ENCODE measurements around the gene TPO.
A peak's percentile ranks its signal among the peaks of the same experiment; 100 is the strongest.

Gene TPO

GRCh38 chr2:1552611-1553010 is 139.3 kb downstream of the TPO start:
- Histone ChIP-seq H3K27me3 (ENCODE audit: insufficient read depth, low read length) (no peaks in the 10 kb centered on the region), H3K4me1 (ENCODE audit: control insufficient read depth in 1 of 2, insufficient read depth in 2 of 2, low read length in 2 of 2) (peaks cover 8 to 10% of the 10 kb centered on the region in 2 experiments), H3K9ac (ENCODE audit: low read length) (no peak overlapping the region), H2BK5ac (ENCODE audit: low read depth, low read length, poor library complexity) (no peak overlapping the region), H3K14ac (ENCODE audit: low read length) (no peak overlapping the region), H4K91ac (ENCODE audit: low read depth, low read length) (no peak overlapping the region), H3K79me1 (ENCODE audit: low read length) (no peaks in the 10 kb centered on the region), H3K18ac (ENCODE audit: low read length) (no peak overlapping the region), H3K27ac (ENCODE audit: low read depth, low read length) (no peak overlapping the region), H2AFZ (ENCODE audit: insufficient read depth, low read length, poor library complexity) (no peak overlapping the region), H3K4ac (ENCODE audit: low read depth, low read length) (no peak overlapping the region), H3K9me3 (ENCODE audit: insufficient read depth, low read depth, low read length) (no peaks in the 10 kb centered on the region), H3K4me3 (ENCODE audit: low read depth, low read length) (no peak overlapping the region), H2BK120ac (ENCODE audit: insufficient read depth, low read length, poor library complexity) (no peak overlapping the region), H3K4me2 (ENCODE audit: low read length) (no peak overlapping the region), H2AK5ac (ENCODE audit: low read length) (no peak overlapping the region), H2BK12ac (ENCODE audit: low read length) (no peak overlapping the region), H3K23ac (ENCODE audit: low read length) (no peak overlapping the region), H3K36me3 (ENCODE audit: control insufficient read depth in 1 of 2, insufficient read depth in 2 of 2, low read length in 2 of 2) (no peaks in the 10 kb centered on the region), H4K8ac (ENCODE audit: low read depth, low read length) (no peak overlapping the region), H4K12ac (ENCODE audit: low read depth, low read length) (no peak overlapping the region), H3K79me2 (ENCODE audit: control insufficient read depth, insufficient read depth, low read length, poor library complexity) (no peaks in the 10 kb centered on the region)
- WGBS (ENCODE audit: extremely low coverage, insufficient coverage, insufficient read length) = no CpG with 5 or more reads among the region's 7 CpGs
- no peak for DNase-seq

DNA sequence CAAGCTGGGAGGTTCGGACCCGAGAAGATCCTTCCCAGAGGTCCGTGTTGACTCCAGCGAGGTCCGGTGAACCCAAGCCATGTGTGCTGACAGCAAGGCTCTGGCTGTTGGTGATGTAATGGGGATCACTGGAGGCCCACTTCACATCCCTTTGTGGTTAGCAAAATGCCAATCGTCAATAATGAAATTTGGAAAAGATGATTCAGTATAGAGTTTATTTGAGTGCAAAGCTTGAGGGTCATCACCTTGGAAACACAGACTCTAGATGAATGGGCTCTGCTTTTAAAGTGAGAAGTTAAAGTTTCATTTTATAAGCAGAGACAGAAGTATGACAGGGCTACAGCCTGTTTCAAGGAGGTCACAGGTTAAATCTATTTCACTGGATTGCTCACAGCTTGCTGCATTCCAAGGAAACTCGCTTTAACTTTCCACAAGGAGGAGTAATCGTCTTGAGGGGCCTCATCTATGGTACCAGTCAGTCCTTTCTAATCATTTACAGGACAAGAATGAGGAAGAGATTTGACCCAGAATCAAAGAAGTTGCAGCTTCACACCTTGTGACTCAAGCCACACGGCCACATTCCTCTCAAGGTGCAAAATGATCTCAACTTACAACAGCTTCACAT is 140.5 kb downstream of the TPO start:
- Histone ChIP-seq H4K8ac (ENCODE audit: low read depth, low read length) (no peak overlapping the region), H3K4me1 (ENCODE audit: control insufficient read depth in 1 of 2, insufficient read depth in 2 of 2, low read length in 2 of 2) (peaks cover 8 to 10% of the 10 kb centered on the region in 2 experiments), H2AFZ (ENCODE audit: insufficient read depth, low read length, poor library complexity) (no peak overlapping the region), H3K27ac (ENCODE audit: low read depth, low read length) (no peak overlapping the region), H4K91ac (ENCODE audit: low read depth, low read length) (no peak overlapping the region), H3K36me3 (ENCODE audit: control insufficient read depth in 1 of 2, insufficient read depth in 2 of 2, low read length in 2 of 2) (no peaks in the 10 kb centered on the region), H2BK120ac (ENCODE audit: insufficient read depth, low read length, poor library complexity) (no peak overlapping the region), H4K12ac (ENCODE audit: low read depth, low read length) (no peak overlapping the region), H3K14ac (ENCODE audit: low read length) (no peak overlapping the region), H3K9ac (ENCODE audit: low read length) (no peak overlapping the region), H3K79me2 (ENCODE audit: control insufficient read depth, insufficient read depth, low read length, poor library complexity) (no peaks in the 10 kb centered on the region), H2AK5ac (ENCODE audit: low read length) (no peak overlapping the region), H3K23ac (ENCODE audit: low read length) (no peak overlapping the region), H2BK5ac (ENCODE audit: low read depth, low read length, poor library complexity) (no peak overlapping the region), H3K27me3 (ENCODE audit: insufficient read depth, low read length) (no peaks in the 10 kb centered on the region), H3K4me3 (ENCODE audit: low read depth, low read length) (no peak overlapping the region), H3K79me1 (ENCODE audit: low read length) (no peaks in the 10 kb centered on the region), H2BK12ac (ENCODE audit: low read length) (no peak overlapping the region), H3K4me2 (ENCODE audit: low read length) (no peak overlapping the region), H3K4ac (ENCODE audit: low read depth, low read length) (no peak overlapping the region), H3K9me3 (ENCODE audit: insufficient read depth, low read depth, low read length) (no peaks in the 10 kb centered on the region), H3K18ac (ENCODE audit: low read length) (no peak overlapping the region)
- no CpG with 5 or more reads among the region's 9 CpGs for WGBS (ENCODE audit: extremely low coverage, insufficient coverage, insufficient read length)
- DNase-seq = no peak

- no peak overlapping the region for H3K14ac ChIP-seq (ENCODE audit: low read length)
- no peak overlapping the region for H4K91ac ChIP-seq (ENCODE audit: low read depth, low read length)
- no peaks in the 10 kb centered on the region for H3K9me3 ChIP-seq (ENCODE audit: insufficient read depth, low read depth, low read length)
- H2BK5ac ChIP-seq (ENCODE audit: low read depth, low read length, poor library complexity) = no peak overlapping the region
- H3K27me3 ChIP-seq (ENCODE audit: insufficient read depth, low read length) = no peaks in the 10 kb centered on the region
- no peak overlapping the region for H3K9ac ChIP-seq (ENCODE audit: low read length)
- H3K23ac ChIP-seq (ENCODE audit: low read length) = no peak overlapping the region
- H3K79me2 ChIP-seq (ENCODE audit: control insufficient read depth, insufficient read depth, low read length, poor library complexity) = no peaks in the 10 kb centered on the region
- no peaks in the 10 kb centered on the region for H3K79me1 ChIP-seq (ENCODE audit: low read length)
- H3K4me1 ChIP-seq (ENCODE audit: control insufficient read depth in 1 of 2, insufficient read depth in 2 of 2, low read length in 2 of 2) = peaks cover 0 to 4% of the 10 kb centered on the region in 2 experiments
- DNase-seq = no peak
- H4K12ac ChIP-seq (ENCODE audit: low read depth, low read length) = no peak overlapping the region
- WGBS (ENCODE audit: extremely low coverage, insufficient coverage, insufficient read length) = no CpG with 5 or more reads among the region's 9 CpGs
- no peak overlapping the region for H2BK120ac ChIP-seq (ENCODE audit: insufficient read depth, low read length, poor library complexity)
- H4K8ac ChIP-seq (ENCODE audit: low read depth, low read length) = no peak overlapping the region
- no peak overlapping the region for H3K4me3 ChIP-seq (ENCODE audit: low read depth, low read length)
- no peak overlapping the region for H3K27ac ChIP-seq (ENCODE audit: low read depth, low read length)
- no peak overlapping the region for H3K18ac ChIP-seq (ENCODE audit: low read length)
- H2AFZ ChIP-seq (ENCODE audit: insufficient read depth, low read length, poor library complexity) = no peak overlapping the region
- H3K36me3 ChIP-seq (ENCODE audit: control insufficient read depth in 1 of 2, insufficient read depth in 2 of 2, low read length in 2 of 2) = no peaks in the 10 kb centered on the region
- H3K4me2 ChIP-seq (ENCODE audit: low read length) = no peak overlapping the region
- no peak overlapping the region for H3K4ac ChIP-seq (ENCODE audit: low read depth, low read length)
- H2BK12ac ChIP-seq (ENCODE audit: low read length) = no peak overlapping the region
- no peak overlapping the region for H2AK5ac ChIP-seq (ENCODE audit: low read length)
These were observed 143.0 kb downstream of the TPO start for GRCh38 chr2:1556286-1556685.

GRCh38 chr2:1556776-1557466 is 143.7 kb downstream of the TPO start:
- H2AK5ac ChIP-seq (ENCODE audit: low read length) = no peak overlapping the region
- H2BK120ac ChIP-seq (ENCODE audit: insufficient read depth, low read length, poor library complexity) = no peak overlapping the region
- no peak overlapping the region for H3K27ac ChIP-seq (ENCODE audit: low read depth, low read length)
- no peak overlapping the region for H3K4ac ChIP-seq (ENCODE audit: low read depth, low read length)
- H4K12ac ChIP-seq (ENCODE audit: low read depth, low read length) = no peak overlapping the region
- H3K79me1 ChIP-seq (ENCODE audit: low read length) = no peaks in the 10 kb centered on the region
- no peak overlapping the region for H4K8ac ChIP-seq (ENCODE audit: low read depth, low read length)
- DNase-seq = peak; percentile 33 to 69
- no peak overlapping the region for H2BK12ac ChIP-seq (ENCODE audit: low read length)
- no peak overlapping the region for H2AFZ ChIP-seq (ENCODE audit: insufficient read depth, low read length, poor library complexity)
- H3K27me3 ChIP-seq (ENCODE audit: insufficient read depth, low read length) = no peaks in the 10 kb centered on the region
- no peak overlapping the region for H2BK5ac ChIP-seq (ENCODE audit: low read depth, low read length, poor library complexity)
- H4K91ac ChIP-seq (ENCODE audit: low read depth, low read length) = no peak overlapping the region
- H3K23ac ChIP-seq (ENCODE audit: low read length) = no peak overlapping the region
- WGBS (ENCODE audit: extremely low coverage, insufficient coverage, insufficient read length) = no CpG with 5 or more reads among the region's 13 CpGs
- H3K9me3 ChIP-seq (ENCODE audit: insufficient read depth, low read depth, low read length) = no peaks in the 10 kb centered on the region
- H3K9ac ChIP-seq (ENCODE audit: low read length) = no peak overlapping the region
- H3K4me1 ChIP-seq (ENCODE audit: control insufficient read depth in 1 of 2, insufficient read depth in 2 of 2, low read length in 2 of 2) = peaks cover 0 to 4% of the 10 kb centered on the region in 2 experiments
- no peak overlapping the region for H3K4me3 ChIP-seq (ENCODE audit: low read depth, low read length)
- no peaks in the 10 kb centered on the region for H3K36me3 ChIP-seq (ENCODE audit: control insufficient read depth in 1 of 2, insufficient read depth in 2 of 2, low read length in 2 of 2)
- H3K14ac ChIP-seq (ENCODE audit: low read length) = no peak overlapping the region
- no peak overlapping the region for H3K18ac ChIP-seq (ENCODE audit: low read length)
- no peaks in the 10 kb centered on the region for H3K79me2 ChIP-seq (ENCODE audit: control insufficient read depth, insufficient read depth, low read length, poor library complexity)
- H3K4me2 ChIP-seq (ENCODE audit: low read length) = no peak overlapping the region
